ENCODE data around the gene MUS81.

The MUS81 gene

DNA sequence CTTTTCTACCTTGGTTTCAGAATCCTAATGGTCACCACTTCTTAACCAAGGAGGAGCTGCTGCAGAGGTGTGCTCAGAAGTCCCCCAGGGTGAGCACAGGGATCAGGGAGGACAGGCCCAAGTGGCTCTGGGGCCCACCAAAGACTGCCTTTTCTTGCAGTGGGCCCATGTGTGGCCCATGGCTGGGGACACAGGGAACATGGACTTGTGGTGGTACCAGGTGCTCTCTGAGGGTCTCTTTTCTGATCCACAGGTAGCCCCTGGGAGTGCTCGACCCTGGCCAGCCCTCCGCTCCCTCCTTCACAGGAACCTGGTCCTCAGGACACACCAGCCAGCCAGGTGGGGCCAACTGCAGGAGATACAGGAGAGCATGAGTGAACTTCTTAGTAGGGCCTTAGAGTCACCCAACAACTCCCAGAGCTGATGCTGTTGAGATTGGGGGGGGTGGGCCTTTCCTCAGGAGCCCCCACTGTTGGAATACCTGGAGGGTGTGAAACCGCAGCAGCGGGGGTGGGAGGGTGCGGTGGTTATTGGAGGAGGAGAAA, 2.0 kb downstream of the MUS81 start:
- no peak for DNase-seq

DNA sequence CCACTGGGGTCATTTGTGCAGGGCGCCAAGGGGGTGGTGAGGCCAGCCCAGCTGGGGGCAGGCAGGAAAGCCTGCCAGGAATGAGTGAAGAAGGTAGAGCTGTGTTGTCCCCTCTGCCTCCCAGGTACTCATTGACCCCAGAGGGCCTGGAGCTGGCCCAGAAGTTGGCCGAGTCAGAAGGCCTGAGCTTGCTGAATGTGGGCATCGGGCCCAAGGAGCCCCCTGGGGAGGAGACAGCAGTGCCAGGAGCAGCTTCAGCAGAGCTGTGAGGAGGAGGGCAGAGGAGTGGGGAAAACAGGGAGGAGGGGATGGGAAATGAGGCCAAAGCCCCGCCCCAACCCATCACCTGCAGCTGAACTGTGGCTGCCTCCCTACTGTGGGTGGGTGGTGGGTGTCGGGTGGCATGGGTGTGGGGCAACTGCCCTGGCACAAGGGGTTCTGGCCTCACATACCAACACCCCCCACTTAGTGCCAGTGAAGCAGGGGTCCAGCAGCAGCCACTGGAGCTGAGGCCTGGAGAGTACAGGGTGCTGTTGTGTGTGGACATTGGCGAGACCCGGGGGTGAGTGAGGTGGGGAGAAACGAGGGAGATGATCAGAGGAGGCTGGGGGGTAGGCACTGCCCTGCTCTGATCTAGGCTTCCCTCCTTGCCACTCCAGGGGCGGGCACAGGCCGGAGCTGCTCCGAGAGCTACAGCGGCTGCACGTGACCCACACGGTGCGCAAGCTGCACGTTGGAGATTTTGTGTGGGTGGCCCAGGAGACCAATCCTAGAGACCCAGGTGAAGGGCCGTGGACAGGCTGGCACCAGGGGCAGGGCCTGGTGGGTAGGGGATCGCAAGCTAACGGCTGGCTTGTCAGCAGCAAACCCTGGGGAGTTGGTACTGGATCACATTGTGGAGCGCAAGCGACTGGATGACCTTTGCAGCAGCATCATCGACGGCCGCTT, 3.0 kb downstream of the MUS81 start:
- DNase-seq, result no peak

DNA sequence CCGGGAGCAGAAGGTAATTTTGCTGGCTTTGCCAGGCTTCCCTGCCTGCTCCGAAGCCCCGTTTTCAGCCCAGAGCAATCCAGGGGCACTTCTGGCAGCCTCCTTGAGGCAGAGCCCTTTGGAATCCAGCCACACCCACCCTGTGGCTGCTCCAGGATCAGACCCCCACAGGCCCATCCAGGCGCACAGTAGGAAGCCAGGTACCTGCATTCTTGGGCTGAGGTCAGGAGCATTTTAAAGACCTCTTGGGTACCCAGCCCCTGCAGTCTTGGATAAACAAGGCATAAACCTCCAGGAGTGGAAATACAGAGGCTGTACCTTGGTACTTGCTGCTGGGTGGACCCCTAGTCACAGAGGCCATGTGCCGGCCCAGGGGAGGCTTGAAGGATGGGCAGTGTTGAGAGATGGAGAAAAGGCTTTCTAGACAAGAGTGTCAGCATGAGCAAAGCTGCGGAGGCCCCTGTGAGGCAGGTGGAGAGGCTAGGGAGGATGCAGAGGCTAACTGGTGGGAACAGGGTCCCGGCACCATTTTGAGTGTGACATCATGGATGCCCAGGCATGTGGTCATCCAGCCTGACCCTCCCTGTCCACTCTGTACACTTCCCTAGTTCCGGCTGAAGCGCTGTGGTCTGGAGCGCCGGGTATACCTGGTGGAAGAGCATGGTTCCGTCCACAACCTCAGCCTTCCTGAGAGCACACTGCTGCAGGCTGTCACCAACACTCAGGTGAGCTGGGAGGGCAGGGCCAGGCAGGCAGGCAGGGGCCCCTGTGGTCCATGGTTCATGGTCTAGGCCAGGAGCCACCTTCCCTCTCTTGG, 3.9 kb downstream of the MUS81 start:
- DNase-seq, result no peak

- DNase-seq, result no peak
Observed at GRCh38 chr11:65864706-65865471, 4.7 kb downstream of the MUS81 start.

- no peak for DNase-seq
Observed at GRCh38 chr11:65865550-65866172, 5.4 kb downstream of the MUS81 start.

- no peak for DNase-seq
Observed at GRCh38 chr11:65866509-65867283, 6.5 kb downstream of the MUS81 start.

GRCh38 chr11:65867284-65868071, 7.2 kb downstream of the MUS81 start:
- DNase-seq, result no peak

- no peak for DNase-seq
Observed at GRCh38 chr11:65868076-65868667, 7.9 kb downstream of the MUS81 start.

- DNase-seq, result no peak
Observed at GRCh38 chr11:65868907-65869306, 8.7 kb downstream of the MUS81 start.

- no peak for DNase-seq
Observed at GRCh38 chr11:65869643-65870306, 9.5 kb downstream of the MUS81 start.

DNA sequence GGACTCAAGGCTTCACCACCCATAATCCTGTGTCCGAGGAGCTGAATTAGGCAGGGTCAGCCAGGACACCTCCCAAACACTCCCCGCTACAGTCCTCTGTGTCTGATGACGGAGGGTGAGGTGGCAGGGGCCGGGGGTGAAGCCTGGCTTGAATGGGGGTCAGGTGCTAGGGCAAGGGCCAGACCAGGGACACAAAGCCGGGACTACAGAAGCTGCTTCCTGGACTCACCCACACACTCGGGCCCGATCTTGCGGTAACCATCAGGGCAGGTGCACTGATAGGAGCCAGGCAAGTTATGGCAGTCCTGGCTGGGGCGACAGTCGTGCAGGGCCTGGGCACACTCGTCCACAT, 10.1 kb downstream of the MUS81 start:
- no peak for DNase-seq

DNA sequence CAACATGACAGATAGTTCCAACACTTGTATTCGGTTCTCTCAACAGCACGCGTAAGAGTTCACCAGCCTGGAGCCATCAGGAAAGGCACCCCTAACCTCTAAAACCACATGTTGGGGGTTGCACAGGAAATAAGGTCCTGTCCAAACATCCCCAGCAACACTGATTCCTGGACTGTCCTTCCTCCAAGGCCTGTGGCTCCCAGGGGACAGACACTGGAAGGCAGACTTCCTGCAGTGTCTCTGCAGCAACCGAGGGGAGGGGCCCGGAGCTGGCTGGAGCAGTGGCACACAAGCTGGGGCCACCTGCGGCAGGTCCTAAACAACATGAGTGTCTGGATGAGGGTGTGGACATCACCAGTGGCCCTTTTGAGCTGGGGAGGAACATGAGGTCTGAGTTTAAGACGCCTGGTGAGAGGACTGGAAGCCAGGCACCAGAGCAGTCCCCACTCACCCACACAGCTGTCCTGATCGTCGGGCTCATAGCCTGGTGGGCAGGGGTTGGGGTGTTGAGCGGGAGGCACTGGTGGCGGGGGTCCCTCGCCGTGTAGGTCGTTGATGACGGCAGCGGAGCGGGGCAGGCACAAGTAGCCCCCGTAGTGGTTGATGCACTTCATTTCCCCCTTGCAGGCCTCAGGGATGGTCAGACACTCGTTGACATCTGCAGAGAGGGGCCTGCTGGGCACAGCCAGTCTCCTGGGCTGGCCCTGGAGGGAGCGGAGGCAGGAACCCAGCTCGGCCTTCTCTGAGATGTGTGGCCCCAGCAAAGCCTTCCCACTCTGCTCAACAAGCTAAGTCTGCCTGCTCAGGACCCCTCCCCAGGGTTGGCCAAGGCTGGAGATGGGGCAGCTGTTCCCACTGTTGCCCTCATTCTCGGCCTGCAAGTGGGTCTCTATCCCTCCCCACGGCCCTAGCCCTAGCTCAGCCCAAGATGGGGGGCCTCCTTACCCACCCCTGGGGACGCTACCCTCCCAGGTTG, 10.8 kb downstream of the MUS81 start:
- DNase-seq, result peak; percentile 78

DNA sequence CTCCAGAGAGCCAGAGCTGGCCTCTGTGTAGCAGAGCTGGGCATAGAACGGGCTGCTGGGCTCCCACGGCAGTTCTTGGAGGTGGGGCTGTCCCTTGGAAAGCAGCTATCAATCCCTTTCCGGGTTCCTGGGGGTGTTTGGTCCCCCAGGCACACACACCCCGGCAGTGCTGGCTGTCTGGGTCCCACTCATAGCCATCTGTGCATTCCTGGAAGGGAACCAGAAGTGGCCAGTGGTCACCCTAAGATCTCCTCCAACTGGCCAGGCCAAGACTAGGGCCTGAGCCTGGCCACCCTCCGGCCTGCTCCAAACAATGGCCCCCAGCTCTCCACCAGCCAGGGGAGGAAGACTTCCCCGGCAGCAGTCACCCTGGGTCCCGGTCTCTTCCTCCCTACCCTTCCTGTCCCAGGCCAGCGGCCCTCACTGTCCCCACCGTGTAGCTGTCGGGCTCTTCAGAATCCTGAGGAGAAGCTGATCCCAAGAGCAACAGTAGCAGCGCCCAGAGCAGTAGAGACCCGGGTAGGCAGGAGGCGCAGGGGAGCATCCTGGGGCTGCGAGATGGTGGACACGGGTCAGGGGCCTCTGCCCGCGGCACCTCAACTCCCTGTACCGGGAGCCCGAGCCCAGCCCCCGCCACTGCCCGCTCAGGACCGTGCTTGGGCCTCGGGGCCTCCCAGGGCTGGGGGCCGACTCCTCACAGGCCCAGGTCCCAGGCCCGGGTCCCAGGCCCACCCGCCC, 11.7 kb downstream of the MUS81 start:
- DNase-seq, result no peak

- DNase-seq, result no peak
Observed at GRCh38 chr11:65872586-65873317, 12.5 kb downstream of the MUS81 start, which contains the start of gene EFEMP2. EFEMP2 (minus strand) TSS chr11:65872800; CDS start chr11:65872354, 446 bp downstream.

DNA sequence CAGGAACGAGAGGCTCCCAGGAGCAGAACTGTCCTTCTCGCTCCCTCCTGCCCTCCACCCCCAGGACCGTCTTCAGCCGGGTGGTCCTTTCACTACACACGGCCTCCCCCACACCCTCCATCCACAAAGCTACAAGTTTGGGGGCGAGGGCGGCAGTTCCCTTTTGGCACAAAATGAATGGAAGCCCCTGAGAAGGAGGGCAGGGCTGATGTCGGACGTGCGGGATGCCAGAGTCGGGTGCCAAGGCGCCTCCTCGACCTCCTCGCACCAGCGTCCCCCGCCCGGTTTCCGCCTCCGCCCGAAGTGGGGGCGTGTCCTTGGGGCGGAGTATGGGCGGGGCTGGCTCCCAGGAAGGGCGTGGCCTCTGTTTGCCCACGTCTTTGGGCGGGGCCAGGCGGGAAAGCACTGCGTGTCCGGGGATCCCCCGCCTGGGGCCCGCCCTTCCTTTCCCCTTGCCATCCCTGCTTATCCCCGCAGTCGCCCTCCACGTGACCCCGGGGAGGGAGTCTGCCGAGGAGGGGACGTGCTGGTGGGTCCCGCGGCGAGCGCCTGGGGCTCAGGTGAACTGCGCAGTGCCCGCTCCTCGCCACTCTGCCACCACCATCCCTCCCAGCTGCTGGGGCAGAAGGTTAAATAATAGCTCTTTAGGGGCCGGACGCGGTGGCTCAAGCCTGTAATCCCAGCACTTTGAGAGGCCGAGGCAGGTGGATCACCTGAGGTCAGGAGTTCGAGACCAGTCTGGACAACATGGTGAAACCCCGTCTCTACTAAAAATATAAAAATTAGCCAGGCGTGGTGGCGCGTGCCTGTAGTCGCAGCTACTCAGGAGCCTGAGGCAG, 13.3 kb downstream of the MUS81 start:
- peak; percentile 86 for DNase-seq

GRCh38 chr11:65879617-65880016, 19.4 kb downstream of the MUS81 start, which contains the start of gene CTSW:
CTSW (plus strand) TSS chr11:65879837; CDS start chr11:65879855, 18 bp downstream.
- no peak for DNase-seq
